ENCODE results near the gene PLEK. TPM values are rescaled to one million over a fixed set of nuclear protein-coding genes. Genes with fewer than 3 reads are reported as not detected.
A peak's percentile ranks its signal among the peaks of the same experiment; 100 is the strongest.

PLEK gene
- total and polyA plus RNA-seq, 9 of the 15 experiments (the other 6 are each of a cell fraction or from before 2014, with no cell fraction given), result 0.14 to 1.2 (median 0.36) TPM

GRCh38 chr2:68434981-68435380 is 69.9 kb downstream of the PLEK start:
- peaks cover 21 to 35% of the 10 kb centered on the region in 2 experiments for H3K4me1 ChIP-seq (replicated peaks in 1 of 2; ENCODE audit: control insufficient read depth in 2 of 2, insufficient read depth in 2 of 2, low read length in 2 of 2)
- no peak for TF ChIP-seq PHB (CRISPR knock-in tag; IDR thresholded peaks at IDR 0.05)
- TF ChIP-seq NFYB (IDR thresholded peaks at IDR 0.05; ENCODE audit: extremely low read depth, insufficient read length), result peak; percentile 89
- no peak for TF ChIP-seq U2AF2 (optimal IDR thresholded peaks at IDR 0.05; ENCODE audit: low read depth, low read length)
- TF ChIP-seq FOSL1 (tag; conservative IDR thresholded peaks at IDR 0.05), result peak; percentile 78
- 0 out of 2 replicates have a peak, but pooled peaks have one; percentile 43 for TF ChIP-seq ELF4 (CRISPR knock-in tag; IDR thresholded peaks at IDR 0.05)
- TF ChIP-seq ZNF224 (CRISPR knock-in tag; IDR thresholded peaks at IDR 0.05), result no peak
- TF ChIP-seq HBP1 (CRISPR knock-in tag; IDR thresholded peaks at IDR 0.05), result peak; percentile 24; the same call in 1 of the 2 replicates
- 0 out of 2 replicates have a peak, but pooled peaks have one; percentile 22 for TF ChIP-seq CREM (IDR thresholded peaks at IDR 0.05; ENCODE audit: low read depth)
- TF ChIP-seq TAF7 (tag; IDR thresholded peaks at IDR 0.05), result no peak
- TF ChIP-seq JUND (IDR thresholded peaks at IDR 0.05; ENCODE audit: borderline replicate concordance, low read depth, low read length), result peak; percentile 57; the same call in 1 of the 2 replicates
- TF ChIP-seq JUND (tag; IDR thresholded peaks at IDR 0.05; ENCODE audit: borderline replicate concordance, low read depth, low read length), result peak; percentile 48; the same call in 1 of the 3 replicates
- no peak for TF ChIP-seq STAT5A (IDR thresholded peaks at IDR 0.05; ENCODE audit: borderline replicate concordance, low read length)
- TF ChIP-seq CTCFL (IDR thresholded peaks at IDR 0.05; ENCODE audit: borderline replicate concordance, insufficient read depth, low read depth, low read length, poor library complexity, severe bottlenecking), result no peak
- TF ChIP-seq MTF1 (CRISPR knock-in tag; IDR thresholded peaks at IDR 0.05; ENCODE audit: borderline replicate concordance), result no peak
- no peak for TF ChIP-seq BRF1 (IDR thresholded peaks at IDR 0.05; ENCODE audit: borderline replicate concordance, extremely low read depth, insufficient read length)
- no peak for TF ChIP-seq FUS (optimal IDR thresholded peaks at IDR 0.05; ENCODE audit: low read depth, low read length)
- 0 out of 2 replicates have a peak, but pooled peaks have one; percentile 30 for TF ChIP-seq PKNOX1 (IDR thresholded peaks at IDR 0.05)
- no peak for TF ChIP-seq CREB3L1 (IDR thresholded peaks at IDR 0.05; ENCODE audit: borderline replicate concordance, low read depth)

More at GRCh38 chr2:68434981-68435380, 69.9 kb downstream of the PLEK start:
- no peaks in the 10 kb centered on the region for H3K9me3 ChIP-seq (replicated peaks; ENCODE audit: control insufficient read depth, insufficient read depth, low read depth, low read length)
- H3K4me3 ChIP-seq, result no peak overlapping the region
- intact Hi-C loops (cut with micrococcal nuclease), result no loop called here
- no peak overlapping the region for H3K27ac ChIP-seq (ENCODE audit: extremely low read depth, low read depth, low read length)
- ChIA-PET CTCF (ENCODE audit: low intra/inter-chr PET ratio) (no interaction called here), POLR2A (interaction anchor here (0.6 to 1.2 kb wide), 4 partner anchors 15 to 63 kb away, joined by 3 read pairs; no protein-coding TSS in a partner anchor)
- H3K36me3 ChIP-seq (ENCODE audit: control insufficient read depth, insufficient read depth, low read length), result no peaks in the 10 kb centered on the region
- H3K9ac ChIP-seq (ENCODE audit: insufficient read depth in 1 of 2, low read depth in 2 of 2, low read length in 2 of 2), result no peak overlapping the region
- peak; percentile 51 for FAIRE-seq
- peak overlapping the region; percentile 11; the same call in 1 of the 2 replicates for H3K4me2 ChIP-seq (ENCODE audit: insufficient read depth, low read length)
- peak in 2 of 4 experiments; percentile 32 to 50 for DNase-seq (ENCODE audit: extremely low read depth in 1 of 4, low spot score in 3 of 4)
- peak; percentile 86 for ATAC-seq
- in situ Hi-C loops (cut with MboI), result no loop called here
- peak overlapping the region; percentile 29 for H2AFZ ChIP-seq (ENCODE audit: low read depth, low read length)
- H3K79me2 ChIP-seq (ENCODE audit: control insufficient read depth, insufficient read depth, low read length), result no peaks in the 10 kb centered on the region
- no peaks in the 10 kb centered on the region; a peak in 1 of 5 replicates for H3K27me3 ChIP-seq (ENCODE audit: control insufficient read depth in 2 of 2, insufficient read depth in 2 of 2, low read length in 2 of 2)
- no peaks in the 10 kb centered on the region for H3K9me1 ChIP-seq (ENCODE audit: control insufficient read depth, insufficient read depth, low read length)
- no TSS peak for BruUV-seq (replicated peaks)
- H4K20me1 ChIP-seq (replicated peaks; ENCODE audit: control insufficient read depth, insufficient read depth, low read length), result no peaks in the 10 kb centered on the region
